PC-9 (cell line): ENCODE results near the gene CDK5.

Source experiments
- EZH2 ChIP-seq: fragments of 200-600 bp; sonication (generic); IDR thresholded peaks from 2 replicates; pipeline ENCODE4 v1.8.0; 2017; ENCODE audit warnings: antibody characterized with exemption, low read depth
- TF ChIP-seq, protein P1 (sequence below): fragments of 200-600 bp; sonication (generic); conservative IDR thresholded peaks from 2 replicates; pipeline ENCODE4 v1.6.1; 2017; ENCODE audit warnings: mixed run types, antibody characterized with exemption, mild to moderate bottlenecking, moderate library complexity

DNA sequence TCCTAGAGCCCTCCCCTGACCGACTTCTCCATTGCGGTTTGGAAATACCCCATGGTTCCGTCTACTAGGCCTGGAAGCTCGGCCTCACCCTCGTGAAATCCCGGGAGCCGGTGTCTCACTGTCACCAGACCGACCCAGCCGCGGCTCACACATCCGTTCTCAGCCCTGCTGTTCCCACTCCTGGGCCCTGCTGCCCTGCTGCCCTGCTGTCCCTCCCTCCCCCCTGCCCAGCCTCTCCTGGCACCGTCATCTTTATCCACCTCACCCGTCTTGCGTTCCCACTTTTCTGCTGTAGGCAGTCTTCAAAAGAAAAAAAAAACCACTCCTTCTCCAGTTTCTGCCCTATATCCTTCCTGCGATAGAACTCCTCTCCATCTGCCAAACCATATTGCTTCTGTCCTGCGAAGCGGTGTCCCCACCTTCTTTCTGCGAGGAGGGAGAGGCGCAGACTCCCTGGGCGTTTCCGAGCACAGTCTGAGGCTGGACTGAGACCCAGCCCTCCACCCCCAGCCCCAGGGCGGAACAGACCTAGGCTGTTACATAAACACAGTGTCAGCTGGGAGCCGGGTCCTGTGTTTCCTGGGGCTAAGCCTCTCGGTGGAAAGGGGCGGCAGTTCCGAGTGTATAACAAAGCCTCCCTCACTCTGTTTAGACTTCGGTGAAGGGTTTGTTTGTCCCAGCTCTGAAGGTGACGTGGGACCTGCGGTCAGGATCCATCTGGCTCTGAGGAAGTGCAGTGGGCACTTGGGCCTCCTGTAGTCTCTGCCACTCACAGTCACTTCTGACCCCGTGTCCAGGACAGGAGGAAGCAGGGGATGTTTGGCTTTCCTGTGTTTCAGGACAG, 31.4 kb upstream of the CDK5 start:
- TF ChIP-seq, protein P1, sequence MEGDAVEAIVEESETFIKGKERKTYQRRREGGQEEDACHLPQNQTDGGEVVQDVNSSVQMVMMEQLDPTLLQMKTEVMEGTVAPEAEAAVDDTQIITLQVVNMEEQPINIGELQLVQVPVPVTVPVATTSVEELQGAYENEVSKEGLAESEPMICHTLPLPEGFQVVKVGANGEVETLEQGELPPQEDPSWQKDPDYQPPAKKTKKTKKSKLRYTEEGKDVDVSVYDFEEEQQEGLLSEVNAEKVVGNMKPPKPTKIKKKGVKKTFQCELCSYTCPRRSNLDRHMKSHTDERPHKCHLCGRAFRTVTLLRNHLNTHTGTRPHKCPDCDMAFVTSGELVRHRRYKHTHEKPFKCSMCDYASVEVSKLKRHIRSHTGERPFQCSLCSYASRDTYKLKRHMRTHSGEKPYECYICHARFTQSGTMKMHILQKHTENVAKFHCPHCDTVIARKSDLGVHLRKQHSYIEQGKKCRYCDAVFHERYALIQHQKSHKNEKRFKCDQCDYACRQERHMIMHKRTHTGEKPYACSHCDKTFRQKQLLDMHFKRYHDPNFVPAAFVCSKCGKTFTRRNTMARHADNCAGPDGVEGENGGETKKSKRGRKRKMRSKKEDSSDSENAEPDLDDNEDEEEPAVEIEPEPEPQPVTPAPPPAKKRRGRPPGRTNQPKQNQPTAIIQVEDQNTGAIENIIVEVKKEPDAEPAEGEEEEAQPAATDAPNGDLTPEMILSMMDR, result no peak
- no peak for TF ChIP-seq EZH2
